ENCODE data around the gene FOXC1.

FOXC1 gene

GRCh38 chr6:1584146-1584545, 25.6 kb upstream of the FOXC1 start:
- H3K4me3 ChIP-seq (ENCODE audit: low read depth, low read length): no peak overlapping the region

- H3K4me3 ChIP-seq (ENCODE audit: low read depth, low read length): no peak overlapping the region
These were observed 24.6 kb upstream of the FOXC1 start for GRCh38 chr6:1584996-1585668.

GRCh38 chr6:1585669-1586049, 24.1 kb upstream of the FOXC1 start:
- H3K4me3 ChIP-seq (ENCODE audit: low read depth, low read length): no peak overlapping the region

GRCh38 chr6:1586256-1586655, 23.5 kb upstream of the FOXC1 start:
- H3K4me3 ChIP-seq (ENCODE audit: low read depth, low read length): no peak overlapping the region

GRCh38 chr6:1586861-1587450, 22.8 kb upstream of the FOXC1 start:
- H3K4me3 ChIP-seq (ENCODE audit: low read depth, low read length): no peak overlapping the region

- H3K4me3 ChIP-seq (ENCODE audit: low read depth, low read length): no peak overlapping the region
These were observed 22.2 kb upstream of the FOXC1 start for GRCh38 chr6:1587546-1587945.

- no peak overlapping the region for H3K4me3 ChIP-seq (ENCODE audit: low read depth, low read length)
These were observed 21.7 kb upstream of the FOXC1 start for GRCh38 chr6:1587977-1588376.

- no peak overlapping the region for H3K4me3 ChIP-seq (ENCODE audit: low read depth, low read length)
These were observed 20.5 kb upstream of the FOXC1 start for GRCh38 chr6:1589208-1589607.

- H3K4me3 ChIP-seq (ENCODE audit: low read depth, low read length): no peak overlapping the region
These were observed 19.1 kb upstream of the FOXC1 start for GRCh38 chr6:1590580-1590979.

GRCh38 chr6:1591243-1591642, 18.5 kb upstream of the FOXC1 start:
- H3K4me3 ChIP-seq (ENCODE audit: low read depth, low read length): no peak overlapping the region

GRCh38 chr6:1591926-1592325, 17.8 kb upstream of the FOXC1 start:
- no peak overlapping the region for H3K4me3 ChIP-seq (ENCODE audit: low read depth, low read length)

- H3K4me3 ChIP-seq (ENCODE audit: low read depth, low read length): no peak overlapping the region
These were observed 16.9 kb upstream of the FOXC1 start for GRCh38 chr6:1592852-1593251.

- H3K4me3 ChIP-seq (ENCODE audit: low read depth, low read length): no peak overlapping the region
These were observed 16.3 kb upstream of the FOXC1 start for GRCh38 chr6:1593286-1593957.

- H3K4me3 ChIP-seq (ENCODE audit: low read depth, low read length): no peak overlapping the region
These were observed 15.8 kb upstream of the FOXC1 start for GRCh38 chr6:1593958-1594314.

- H3K4me3 ChIP-seq (ENCODE audit: low read depth, low read length): no peak overlapping the region
These were observed 15.1 kb upstream of the FOXC1 start for GRCh38 chr6:1594445-1595200.

- no peak overlapping the region for H3K4me3 ChIP-seq (ENCODE audit: low read depth, low read length)
These were observed 14.2 kb upstream of the FOXC1 start for GRCh38 chr6:1595271-1596087.

- no peak overlapping the region for H3K4me3 ChIP-seq (ENCODE audit: low read depth, low read length)
These were observed 13.4 kb upstream of the FOXC1 start for GRCh38 chr6:1596088-1596852.

GRCh38 chr6:1597121-1597744, 12.5 kb upstream of the FOXC1 start:
- H3K4me3 ChIP-seq (ENCODE audit: low read depth, low read length): no peak overlapping the region

GRCh38 chr6:1597924-1598323, 11.8 kb upstream of the FOXC1 start:
- H3K4me3 ChIP-seq (ENCODE audit: low read depth, low read length): no peak overlapping the region

- no peak overlapping the region for H3K4me3 ChIP-seq (ENCODE audit: low read depth, low read length)
These were observed 11.3 kb upstream of the FOXC1 start for GRCh38 chr6:1598433-1598832.

Measured in iPS-11a (cell line).